SHP77 (cell line): Measurements from ENCODE around the gene ADPRS.

Experiments used
- DNase-seq, 2 experiments: peaks; one replicate each; lab custom pipeline; 2025; lab: John Stamatoyannopoulos, UW

Gene ADPRS

GRCh38 chr1:36133484-36133883 lies 44.8 kb downstream of the ADPRS start:
- DNase-seq = peak; percentile 33 to 58

- DNase-seq = no peak
These were observed 45.3 kb downstream of the ADPRS start for GRCh38 chr1:36134031-36134430.

- DNase-seq = peak; percentile 15 to 33
These were observed 46.0 kb downstream of the ADPRS start for GRCh38 chr1:36134505-36135329.

GRCh38 chr1:36135330-36135667 lies 46.6 kb downstream of the ADPRS start:
- DNase-seq = no peak

- DNase-seq = no peak
These were observed 47.1 kb downstream of the ADPRS start for GRCh38 chr1:36135796-36136195.

GRCh38 chr1:36136535-36136934 lies 47.8 kb downstream of the ADPRS start:
- no peak for DNase-seq

GRCh38 chr1:36137226-36137625 lies 48.5 kb downstream of the ADPRS start:
- DNase-seq = no peak

GRCh38 chr1:36137776-36138175 lies 49.1 kb downstream of the ADPRS start:
- no peak for DNase-seq

GRCh38 chr1:36139521-36139920 lies 50.8 kb downstream of the ADPRS start:
- DNase-seq = no peak

- no peak for DNase-seq
These were observed 53.4 kb downstream of the ADPRS start for GRCh38 chr1:36142121-36142520.

- DNase-seq = no peak
These were observed 54.7 kb downstream of the ADPRS start for GRCh38 chr1:36143424-36143823.
